Heart right ventricle (tissue), 16 donors: ENCODE results near the gene CDC14B. TPM values are rescaled to one million over a fixed set of nuclear protein-coding genes. Genes with fewer than 3 reads are reported as not detected.

Experiments used
- ATAC-seq, 8 donors: fragments of 200-7000 bp; cut with Tn5 transposase; one replicate each; pipeline ENCODE4 v1.9.1; 2020; ENCODE audit warnings: mild to moderate bottlenecking in 8 of 8, moderate library complexity in 8 of 8, moderate number of reproducible peaks in 1 of 8
- DNase-seq, 2 donors: peaks; one replicate each; pipeline ENCODE4 v3.0.0-alpha.2; 2020
- H3K27ac ChIP-seq, 10 donors: fragments of 200-600 bp; sonication (generic) in 2 of 10; one replicate each; pipeline versions ENCODE4 v1.5.0 to v1.8.0; 2020 to 2022; ENCODE audit warnings: mild to moderate bottlenecking in 3 of 10
- H3K27me3 ChIP-seq, 7 donors: fragments of 200-600 bp; one replicate each; pipeline ENCODE4 v1.8.0; 2021 to 2022; ENCODE audit warnings: mild to moderate bottlenecking in 2 of 7
- H3K36me3 ChIP-seq, 9 donors: fragments of 200-600 bp; sonication (generic) in 1 of 9; one replicate each; pipeline versions ENCODE4 v1.5.0 to v1.8.0; 2020 to 2022; ENCODE audit warnings: mild to moderate bottlenecking in 2 of 9
- H3K4me1 ChIP-seq, 9 donors: fragments of 200-600 bp; sonication (generic) in 1 of 9; one replicate each; pipeline versions ENCODE4 v1.5.0 to v1.8.0; 2020 to 2022; ENCODE audit warnings: mild to moderate bottlenecking in 4 of 9
- H3K4me3 ChIP-seq, 10 donors: fragments of 200-600 bp; sonication (generic) in 2 of 10; one replicate each; pipeline versions ENCODE4 v1.5.0 to v1.8.0; 2020 to 2022; ENCODE audit warnings: mild to moderate bottlenecking in 7 of 10, moderate library complexity in 2 of 10
- H3K9me3 ChIP-seq, 11 donors: fragments of 200-600 bp in 10 of 11; sonication (generic) in 2 of 11; one replicate each; pipeline versions ENCODE4 v1.5.0 to v1.8.0; 2013 to 2022; ENCODE audit warnings: mild to moderate bottlenecking in 2 of 11, control low read depth in 1 of 11, moderate library complexity in 1 of 11
- WGBS, 2 donors: extraction: QIAGEN DNeasy Blood & Tissue Kit; methylation state at CpG; one replicate each; pipeline ENCODE4 v1.1.7; 2013; ENCODE audit warnings: inconsistent platforms in 1 of 2; 5-methylcytosine and 5-hydroxymethylcytosine counted together
- intact Hi-C, 10 donors: fragments of 100-400 bp; cut with DNase I; formaldehyde crosslinking; loops; one replicate each; pipeline versions ENCODE4 v1.11.1 to v1.14.2; 2022
- polyA plus RNA-seq, 2 donors: library from polyadenylated mRNA; stranded (reverse); fragments of 200-250 nt; gene quantifications; one replicate each; pipeline ENCODE4 v1.2.3, GENCODE V29; 2013
- total RNA-seq, 10 donors: library from RNA; stranded (reverse); fragmentation: NEBNext Ultra II Directional in 3 of 10; extraction: Animal tissue kit (Norgen Biotek cat#: 25700) in 3 of 10; gene quantifications; one replicate each; pipeline versions ENCODE4 v1.2.1 to v1.2.4, GENCODE V29; 2021 to 2023
- TF ChIP-seq, protein P1 (sequence below), 9 donors: fragments of 200-600 bp; sonication (generic) in 2 of 9; IDR thresholded peaks; one replicate each; pipeline versions ENCODE4 v1.5.0 to v1.8.0; 2021 to 2022; ENCODE audit warnings: antibody characterized with exemption in 9 of 9, mild to moderate bottlenecking in 5 of 9, moderate library complexity in 1 of 9
- donor health status: Arrhythmogenic right ventricular cardiomyopathy.
- donor health status: ischemic (EF 13 %, LVEDD 7.1; RV severe dilation, severe dysfunction).
- donor health status: healthy with polysubstance abuse.
- donor health status: DM: no; HTN: yes; CAD: no.
- donor health status: DM: no; HTN: no; CAD: no.
- donor health status: ischemic (EF 25% LVEDD 6.9; RV normal size, moderate dysfunction).
- donor health status: ischemic (EF 25% LVEDD 5.7; RV mildly dilated, moderate dysfunction).
- donor health status: healthy.
- donor health status: DM: yes; HTN: yes; CAD: no.
- donor health status: Ischemic cardiomyopathy.
- donor health status: ischemic (EF 35%, LVEDD 5.7; RV mildly dilated, moderate dysfunction).
- donor health status: nonischemic (EF 11% LVEDD 7.7; RV severe dilation, severe dysfunction).
- donor health status: DM: yes; HTN: yes; CAD: no.
- donor health status: PGD.
- donor health status: ischemic (EF 29% LVEDD 5.4; RV normal size, mild dysfunction).
- donor health status: nonischemic (EF 23%, LVEDD 6.1; RV moderate dilation, normal function).

The CDC14B gene
- total and polyA plus RNA-seq, 12 donors: 5.1 to 30.8 (median 23.9) TPM

DNA sequence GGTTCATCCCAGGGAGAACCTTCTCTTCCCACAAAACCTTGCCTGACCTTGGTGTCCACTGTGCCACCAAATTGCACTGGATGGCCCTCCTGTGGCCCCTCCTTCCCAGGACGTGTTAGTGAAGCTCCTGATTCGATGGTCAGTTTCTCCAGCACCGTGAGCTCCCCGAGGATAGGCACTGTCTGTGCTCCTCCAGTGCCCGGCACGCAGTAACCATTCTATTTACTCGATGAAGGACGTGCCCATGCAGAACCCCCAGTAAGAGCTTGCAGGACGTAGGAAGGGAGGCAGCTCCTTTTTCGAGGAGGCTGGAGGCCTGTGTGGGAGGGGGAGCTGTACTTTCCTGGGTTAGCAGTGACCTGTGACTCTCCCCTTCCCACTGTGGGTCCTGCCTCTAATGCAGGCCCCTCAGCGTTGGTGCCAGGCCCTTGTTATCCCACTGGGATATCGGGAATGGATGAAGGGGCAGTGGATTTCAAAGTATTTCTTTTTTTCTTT, 130.1 kb downstream of the CDC14B start:
- no peak overlapping the region for H3K4me3 ChIP-seq
- H3K27me3 ChIP-seq: no peaks in the 10 kb centered on the region
- intact Hi-C loops: loop anchor here in 2 of 10 donors (5.0 kb wide), 2 partner anchors 48 to 72 kb away; partner anchors contain the start of gene ZNF367 (in 1 of the 2)
- no peaks in the 10 kb centered on the region for H3K9me3 ChIP-seq
- ATAC-seq (no peak), DNase-seq (no peak)
- WGBS, 2 donors: 92 to 93% methylated on average over 12 of the region's 12 CpGs
- peaks cover 4 to 53% (median 39%) of the 10 kb centered on the region in 9 donors for H3K4me1 ChIP-seq
- TF ChIP-seq, protein P1, sequence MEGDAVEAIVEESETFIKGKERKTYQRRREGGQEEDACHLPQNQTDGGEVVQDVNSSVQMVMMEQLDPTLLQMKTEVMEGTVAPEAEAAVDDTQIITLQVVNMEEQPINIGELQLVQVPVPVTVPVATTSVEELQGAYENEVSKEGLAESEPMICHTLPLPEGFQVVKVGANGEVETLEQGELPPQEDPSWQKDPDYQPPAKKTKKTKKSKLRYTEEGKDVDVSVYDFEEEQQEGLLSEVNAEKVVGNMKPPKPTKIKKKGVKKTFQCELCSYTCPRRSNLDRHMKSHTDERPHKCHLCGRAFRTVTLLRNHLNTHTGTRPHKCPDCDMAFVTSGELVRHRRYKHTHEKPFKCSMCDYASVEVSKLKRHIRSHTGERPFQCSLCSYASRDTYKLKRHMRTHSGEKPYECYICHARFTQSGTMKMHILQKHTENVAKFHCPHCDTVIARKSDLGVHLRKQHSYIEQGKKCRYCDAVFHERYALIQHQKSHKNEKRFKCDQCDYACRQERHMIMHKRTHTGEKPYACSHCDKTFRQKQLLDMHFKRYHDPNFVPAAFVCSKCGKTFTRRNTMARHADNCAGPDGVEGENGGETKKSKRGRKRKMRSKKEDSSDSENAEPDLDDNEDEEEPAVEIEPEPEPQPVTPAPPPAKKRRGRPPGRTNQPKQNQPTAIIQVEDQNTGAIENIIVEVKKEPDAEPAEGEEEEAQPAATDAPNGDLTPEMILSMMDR (IDR thresholded peaks at IDR 0.05): no peak
- no peak overlapping the region for H3K27ac ChIP-seq
- H3K36me3 ChIP-seq: peaks cover 0 to 71% (median 23%) of the 10 kb centered on the region in 9 donors

DNA sequence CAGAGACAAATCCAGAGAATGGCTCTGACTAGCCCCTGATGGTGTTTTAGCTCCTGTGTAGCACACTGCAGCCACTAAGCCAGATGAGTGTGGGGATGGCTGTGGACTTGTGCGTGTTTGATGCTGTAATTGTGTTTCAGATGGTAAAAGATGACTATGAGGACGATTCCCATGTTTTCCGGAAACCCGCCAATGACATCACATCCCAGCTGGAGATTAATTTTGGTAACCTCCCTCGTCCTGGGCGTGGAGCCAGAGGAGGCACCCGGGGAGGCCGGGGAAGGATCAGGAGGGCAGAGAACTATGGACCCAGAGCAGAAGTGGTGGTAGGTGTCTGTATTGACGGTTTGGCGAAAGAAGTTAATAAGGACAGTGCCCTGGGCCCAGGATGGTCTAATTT, 131.7 kb downstream of the CDC14B start:
- peak; percentile 61 to 88 for DNase-seq
- Histone ChIP-seq H3K36me3 (peaks cover 0 to 80% (median 22%) of the 10 kb centered on the region in 9 donors), H3K4me1 (peaks cover 4 to 53% (median 39%) of the 10 kb centered on the region in 9 donors), H3K9me3 (no peaks in the 10 kb centered on the region), H3K4me3 (peak overlapping the region in 1 of 10 donors; percentile 2), H3K27ac (peak overlapping the region in 8 of 10 donors; percentile 45 to 86 (median 66)), H3K27me3 (no peaks in the 10 kb centered on the region)
- TF ChIP-seq, protein P1 (IDR thresholded peaks at IDR 0.05): no peak
- 45 to 47% methylated on average over 10 of the region's 10 CpGs for WGBS, 2 donors
- intact Hi-C loops: loop anchor here in 2 of 10 donors (5.0 kb wide), 2 partner anchors 49 to 71 kb away; partner anchors contain the start of gene ZNF367 (in 1 of the 2)
- peak; percentile 9 to 75 (median 44) for ATAC-seq

DNA sequence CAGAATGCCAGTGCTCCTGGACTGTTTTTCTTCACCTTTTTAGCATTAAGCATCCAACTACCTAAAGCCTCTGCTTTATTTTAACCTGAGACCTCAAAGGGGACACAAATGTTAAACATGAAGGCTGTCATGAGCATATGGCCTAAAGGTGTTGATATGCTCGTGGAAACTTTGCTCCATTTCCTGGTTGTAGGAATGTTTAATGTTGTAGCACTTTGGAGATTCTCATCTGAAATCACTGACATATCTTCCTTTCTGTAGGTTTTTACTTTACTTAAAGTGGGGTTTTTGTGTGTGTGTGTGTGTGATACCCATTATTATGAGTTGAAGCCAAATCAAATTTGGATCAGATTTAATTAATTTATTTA, 132.6 kb downstream of the CDC14B start:
- Histone ChIP-seq H3K4me1 (peaks cover 4 to 50% (median 37%) of the 10 kb centered on the region in 9 donors), H3K27me3 (no peaks in the 10 kb centered on the region), H3K4me3 (peak overlapping the region in 1 of 10 donors; percentile 6), H3K9me3 (no peaks in the 10 kb centered on the region), H3K27ac (peak overlapping the region in 8 of 10 donors; percentile 45 to 86 (median 66)), H3K36me3 (peaks cover 0 to 78% (median 18%) of the 10 kb centered on the region in 9 donors)
- WGBS, 2 donors: 18 to 26% methylated on average over 1 of the region's 1 CpG
- DNase-seq (no peak), ATAC-seq (no peak)
- TF ChIP-seq, protein P1 (IDR thresholded peaks at IDR 0.05): no peak
- intact Hi-C loops: loop anchor here in 2 of 10 donors (5.0 kb wide), 2 partner anchors 50 to 70 kb away; partner anchors contain the start of gene ZNF367 (in 1 of the 2)

DNA sequence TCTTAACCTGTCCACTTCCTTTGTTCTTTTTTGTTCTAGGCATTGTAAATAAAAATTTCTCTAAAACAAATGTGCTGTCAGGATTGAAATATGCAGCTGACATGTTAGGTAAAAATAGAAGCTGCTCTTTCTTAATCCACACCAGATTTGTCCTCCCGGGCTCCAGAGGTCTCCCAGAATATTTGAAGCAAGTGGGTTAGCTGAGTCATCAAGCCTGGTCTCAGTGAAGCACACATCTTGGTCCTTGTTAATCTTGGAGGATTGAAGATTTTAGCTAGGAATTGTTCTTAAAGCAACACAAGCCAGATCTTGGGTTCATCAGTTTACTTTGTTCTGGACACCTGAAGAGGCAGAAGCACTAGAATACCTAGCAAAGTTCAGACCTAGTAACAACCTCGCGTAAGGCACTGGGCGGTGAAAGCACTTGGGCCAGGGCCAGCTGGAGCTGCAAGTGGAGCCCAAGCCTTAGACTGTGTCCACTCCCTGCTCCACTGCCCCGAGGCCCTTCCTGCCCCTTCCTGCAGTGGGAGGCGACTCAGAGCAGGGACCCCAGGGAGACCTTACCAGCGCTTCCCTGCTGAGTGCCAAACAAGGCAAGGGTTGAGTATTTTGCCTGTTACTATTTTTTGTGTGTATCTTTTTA, 133.1 kb downstream of the CDC14B start:
- Histone ChIP-seq H3K4me3 (peak overlapping the region in 1 of 10 donors; percentile 6), H3K36me3 (peaks cover 0 to 73% (median 18%) of the 10 kb centered on the region in 9 donors), H3K27me3 (no peaks in the 10 kb centered on the region), H3K9me3 (no peaks in the 10 kb centered on the region), H3K27ac (peak overlapping the region; percentile 13 to 86 (median 62)), H3K4me1 (peaks cover 4 to 47% (median 34%) of the 10 kb centered on the region in 9 donors)
- TF ChIP-seq, protein P1 (IDR thresholded peaks at IDR 0.05): no peak
- ATAC-seq (peak; percentile 50 to 88 (median 82)), DNase-seq (peak; percentile 68 to 75)
- intact Hi-C loops: loop anchor here in 2 of 10 donors (5.0 kb wide), 2 partner anchors 51 to 69 kb away; partner anchors contain the start of gene ZNF367 (in 1 of the 2)
- 11 to 19% methylated on average over 7 of the region's 7 CpGs for WGBS, 2 donors
